Fibroblast of the conjunctiva (primary cell): ENCODE results near the gene CERT1.
A peak's percentile ranks its signal among the peaks of the same experiment; 100 is the strongest.

ENCODE experiments used
- DNase-seq: peaks from one replicate; pipeline ENCODE4 v3.0.0-alpha.2; 2010; ENCODE audit warnings: low read depth

CERT1 gene

DNA sequence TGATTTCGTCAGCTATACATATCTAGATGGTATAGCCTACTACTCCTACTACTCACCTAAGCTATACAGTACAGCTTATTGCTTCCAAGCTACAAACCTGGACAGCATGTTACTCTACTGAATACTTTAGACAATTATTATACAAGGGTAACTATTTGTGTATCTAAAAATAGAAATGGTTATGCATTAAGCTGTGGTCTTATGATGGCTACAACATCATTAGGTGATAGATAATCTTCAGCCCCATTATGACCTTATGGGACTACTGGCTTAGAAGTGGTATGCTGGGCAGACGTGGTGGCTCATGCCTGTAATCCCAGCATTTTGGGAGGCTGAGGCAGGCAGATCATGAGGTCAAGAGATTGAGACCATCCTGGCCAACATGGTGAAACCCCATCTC, 40.2 kb downstream of the CERT1 start:
- DNase-seq = no peak

DNA sequence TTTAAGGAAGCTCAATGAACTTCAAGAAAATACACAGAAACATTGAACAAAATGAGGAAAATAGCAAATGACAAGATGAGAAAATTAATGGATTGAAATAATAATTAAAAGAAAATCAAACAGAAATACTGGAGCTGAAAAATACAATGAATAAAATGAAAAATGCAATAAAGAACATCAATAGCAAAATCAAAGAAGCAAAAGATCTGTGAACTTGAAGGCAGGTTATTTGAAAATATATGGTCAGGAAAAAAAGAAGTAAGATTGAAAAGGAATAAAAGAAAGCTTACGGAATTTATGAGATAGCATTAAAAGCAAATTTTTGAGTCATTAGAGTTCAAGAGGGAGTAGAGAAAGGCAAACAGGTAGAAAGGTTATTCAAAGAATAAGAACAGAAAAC, 42.4 kb downstream of the CERT1 start:
- DNase-seq = no peak

GRCh38 chr5:75468593-75468992, 42.8 kb downstream of the CERT1 start:
- DNase-seq = no peak

- no peak for DNase-seq
These were observed 45.3 kb downstream of the CERT1 start for GRCh38 chr5:75466006-75466716.

DNA sequence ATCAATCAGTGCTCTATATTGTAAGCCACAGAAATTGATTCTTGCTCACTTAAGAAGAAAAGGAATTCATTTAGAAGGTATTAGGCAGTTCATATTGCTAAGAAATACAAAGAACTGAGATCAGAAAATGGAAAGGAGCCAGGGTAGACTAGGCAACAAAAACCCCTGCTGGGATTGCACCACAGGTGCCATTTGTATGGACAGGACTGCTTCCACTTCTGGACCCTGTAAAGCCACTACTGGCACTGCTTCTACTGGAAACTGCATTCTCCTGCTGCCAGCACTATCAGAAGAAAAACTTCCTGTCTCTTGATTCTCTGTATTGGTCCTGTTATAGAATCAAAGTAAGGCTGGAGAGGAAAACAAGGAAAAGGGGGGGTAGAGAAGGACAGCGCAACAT, 45.9 kb downstream of the CERT1 start:
- no peak for DNase-seq

GRCh38 chr5:75463726-75464125, 47.7 kb downstream of the CERT1 start:
- DNase-seq = no peak

DNA sequence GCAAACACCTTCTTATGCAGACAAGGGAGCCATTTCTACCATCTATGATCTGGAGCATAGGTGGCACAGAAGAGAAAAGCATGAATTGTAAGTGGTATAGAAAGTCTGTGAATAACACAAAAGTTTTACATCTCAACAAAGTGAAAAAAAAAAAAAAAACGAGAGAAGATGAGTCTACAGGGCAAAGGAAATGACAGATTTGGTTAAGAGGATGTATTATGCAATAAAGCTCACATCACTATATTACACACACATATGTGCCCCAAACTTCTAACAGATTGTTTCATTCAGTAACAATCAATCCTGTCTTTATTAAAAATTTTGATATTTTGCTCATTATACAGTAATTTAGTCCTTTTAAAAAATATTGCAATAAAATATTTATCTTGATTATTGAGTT, 49.8 kb downstream of the CERT1 start:
- DNase-seq = peak; percentile 6

- no peak for DNase-seq
These were observed 50.4 kb downstream of the CERT1 start for GRCh38 chr5:75460942-75461610.

GRCh38 chr5:75460532-75460931, 50.9 kb downstream of the CERT1 start:
- DNase-seq = no peak

GRCh38 chr5:75457691-75458090, 53.7 kb downstream of the CERT1 start:
- DNase-seq = no peak

- DNase-seq = no peak
These were observed 54.3 kb downstream of the CERT1 start for GRCh38 chr5:75457161-75457560.

- DNase-seq = no peak
These were observed 61.4 kb downstream of the CERT1 start for GRCh38 chr5:75450069-75450468.

GRCh38 chr5:75446068-75446467, 65.4 kb downstream of the CERT1 start:
- no peak for DNase-seq

DNA sequence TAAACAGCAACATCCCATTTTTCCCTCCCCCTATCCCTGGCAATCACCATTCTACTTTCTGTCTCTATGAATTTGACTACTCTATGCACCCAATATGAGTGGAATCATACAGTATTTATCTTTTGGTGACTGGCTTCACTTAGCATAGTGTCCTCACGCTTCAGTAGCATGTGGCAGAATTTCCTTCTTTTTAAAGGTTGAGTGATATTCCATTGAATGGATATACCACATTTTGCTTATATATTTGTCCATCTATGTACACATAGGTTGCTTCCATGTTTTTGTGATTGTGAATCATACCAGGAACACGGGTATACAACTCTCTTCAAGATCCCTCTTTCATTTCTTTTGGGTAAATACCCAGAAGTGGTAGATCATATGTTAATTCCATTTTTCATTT, 69.9 kb downstream of the CERT1 start:
- DNase-seq = no peak

DNA sequence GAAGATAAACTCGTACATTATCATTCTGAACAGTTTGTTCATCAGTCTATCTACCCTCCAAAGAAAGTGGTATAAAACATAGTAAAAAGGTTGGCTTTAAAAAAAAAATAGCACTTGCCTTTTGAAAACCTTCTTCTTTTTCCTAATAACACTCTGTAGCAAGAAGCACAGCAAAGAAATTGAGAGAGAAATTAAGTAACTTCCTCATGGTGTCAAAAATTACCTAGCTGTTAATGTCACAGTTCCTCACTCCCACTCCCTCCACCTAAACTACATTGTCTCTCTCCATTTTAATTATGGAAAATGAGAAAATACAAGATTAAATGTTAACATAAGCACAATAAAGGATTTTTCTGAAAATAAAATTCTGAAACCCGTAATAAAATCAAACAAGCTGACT, 72.2 kb downstream of the CERT1 start:
- no peak for DNase-seq

- DNase-seq = no peak
These were observed 72.7 kb downstream of the CERT1 start for GRCh38 chr5:75438722-75439121.

GRCh38 chr5:75435096-75435495, 76.3 kb downstream of the CERT1 start:
- DNase-seq = no peak

GRCh38 chr5:75433814-75434506, 77.5 kb downstream of the CERT1 start:
- no peak for DNase-seq

GRCh38 chr5:75414241-75414640, 97.2 kb downstream of the CERT1 start:
- DNase-seq = no peak

DNA sequence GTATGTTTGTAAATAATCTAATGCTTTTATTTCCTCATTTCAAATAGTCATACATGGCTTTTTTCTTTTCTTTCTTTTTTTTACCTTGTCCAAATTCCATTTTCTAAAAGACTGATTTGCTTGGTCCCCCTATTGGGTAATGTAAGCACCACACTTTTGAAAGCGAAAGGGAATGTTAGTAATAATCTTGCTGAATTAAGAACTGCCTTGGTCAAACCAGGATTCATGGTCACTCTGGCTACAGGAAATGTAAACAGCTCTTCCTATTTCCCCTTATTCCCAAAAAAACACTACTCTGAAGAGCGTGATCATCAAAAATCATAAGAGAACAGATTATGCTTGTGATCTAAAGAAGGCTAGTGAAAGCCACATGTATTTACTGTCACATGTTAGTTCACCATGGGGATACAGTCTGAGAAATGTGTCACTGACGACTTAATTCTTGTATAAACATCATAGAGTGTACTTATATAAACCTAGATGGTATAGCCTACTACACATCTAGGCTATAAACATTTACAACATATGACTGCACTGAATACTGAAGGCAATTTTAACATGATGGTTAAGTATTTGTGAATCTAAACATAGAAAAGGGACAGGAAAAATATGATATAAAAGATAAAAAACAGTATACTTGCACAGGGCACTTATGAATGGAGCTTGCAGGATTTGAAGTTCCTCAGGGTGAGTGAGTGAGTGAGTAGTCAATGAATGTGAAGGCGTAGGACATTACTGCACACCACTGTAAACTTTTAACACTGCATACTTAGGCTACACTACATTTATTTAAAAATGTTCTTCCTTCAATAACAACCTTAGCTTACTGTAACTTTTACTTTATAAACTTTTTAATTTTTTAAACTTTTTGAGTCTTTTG, 99.1 kb downstream of the CERT1 start:
- DNase-seq = peak; percentile 21

DNA sequence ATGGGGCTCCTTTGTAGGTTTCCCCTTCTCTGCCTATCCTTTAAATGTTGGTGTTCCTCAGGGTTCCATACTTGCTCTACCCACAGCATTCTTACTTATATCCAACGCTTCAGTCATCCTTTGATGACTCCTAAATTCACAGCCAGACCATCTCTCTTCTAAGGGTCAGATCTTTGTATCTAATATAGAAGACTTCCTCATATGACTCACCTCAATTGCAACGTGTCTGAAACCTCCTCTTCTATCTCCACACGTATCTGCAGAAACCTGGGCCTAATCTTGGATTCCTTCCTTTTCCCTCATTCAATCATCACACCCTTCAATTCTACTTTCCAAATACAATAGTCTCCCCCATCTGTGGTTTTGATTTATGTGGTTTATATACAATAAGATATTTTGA, 106.1 kb downstream of the CERT1 start:
- no peak for DNase-seq

- DNase-seq = no peak
These were observed 116.2 kb downstream of the CERT1 start for GRCh38 chr5:75395277-75395676.
